ENCODE results near the gene COL9A1.

DNA sequence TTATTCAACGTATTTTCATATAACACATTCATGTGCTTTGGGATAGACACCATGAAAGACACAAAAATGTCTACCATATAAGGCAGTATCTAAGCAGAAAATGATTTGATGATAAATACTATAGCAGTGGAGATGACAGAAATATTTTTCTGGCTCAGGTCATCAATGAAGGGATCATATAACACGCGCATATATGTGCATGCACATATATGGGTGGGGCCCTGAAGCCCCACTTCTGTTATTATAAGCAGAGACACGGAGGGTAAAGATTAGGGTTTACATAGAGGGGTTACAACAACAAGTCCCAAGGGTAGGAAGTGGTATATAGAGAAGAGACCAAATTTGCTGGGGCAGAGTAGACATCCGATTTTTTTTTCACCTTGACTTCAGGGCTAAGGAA lies 16.0 kb downstream of the COL9A1 start:
- TF ChIP-seq, protein P1, sequence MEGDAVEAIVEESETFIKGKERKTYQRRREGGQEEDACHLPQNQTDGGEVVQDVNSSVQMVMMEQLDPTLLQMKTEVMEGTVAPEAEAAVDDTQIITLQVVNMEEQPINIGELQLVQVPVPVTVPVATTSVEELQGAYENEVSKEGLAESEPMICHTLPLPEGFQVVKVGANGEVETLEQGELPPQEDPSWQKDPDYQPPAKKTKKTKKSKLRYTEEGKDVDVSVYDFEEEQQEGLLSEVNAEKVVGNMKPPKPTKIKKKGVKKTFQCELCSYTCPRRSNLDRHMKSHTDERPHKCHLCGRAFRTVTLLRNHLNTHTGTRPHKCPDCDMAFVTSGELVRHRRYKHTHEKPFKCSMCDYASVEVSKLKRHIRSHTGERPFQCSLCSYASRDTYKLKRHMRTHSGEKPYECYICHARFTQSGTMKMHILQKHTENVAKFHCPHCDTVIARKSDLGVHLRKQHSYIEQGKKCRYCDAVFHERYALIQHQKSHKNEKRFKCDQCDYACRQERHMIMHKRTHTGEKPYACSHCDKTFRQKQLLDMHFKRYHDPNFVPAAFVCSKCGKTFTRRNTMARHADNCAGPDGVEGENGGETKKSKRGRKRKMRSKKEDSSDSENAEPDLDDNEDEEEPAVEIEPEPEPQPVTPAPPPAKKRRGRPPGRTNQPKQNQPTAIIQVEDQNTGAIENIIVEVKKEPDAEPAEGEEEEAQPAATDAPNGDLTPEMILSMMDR (IDR thresholded peaks at IDR 0.05): no peak
- TF ChIP-seq POLR2AphosphoS5 (IDR thresholded peaks at IDR 0.05) (no peak), EP300 (IDR thresholded peaks at IDR 0.05) (no peak), POLR2A (IDR thresholded peaks at IDR 0.05) (no peak)
